Tibial artery (tissue), 4 donors: ENCODE data around the gene TUBAL3.

Experiments
- DNase-seq, 2 donors: peaks; one replicate each; pipeline ENCODE4 v3.0.0-alpha.2; 2019
- H3K27ac ChIP-seq, 2 donors: fragments of 200-600 bp; sonication (generic) in 1 of 2; 1 replicate in 1 of 2; 2 replicates in 1 of 2; pipeline ENCODE4 v1.5.1; 2018 to 2019; ENCODE audit warnings: mild to moderate bottlenecking in 1 of 2
- H3K27me3 ChIP-seq, 2 donors: fragments of 200-600 bp; sonication (generic) in 1 of 2; one replicate each; pipeline versions ENCODE4 v1.5.1 to v1.6.0; 2016 to 2019
- H3K36me3 ChIP-seq, 3 donors: fragments of 200-600 bp; sonication (generic) in 2 of 3; one replicate each; pipeline ENCODE4 v1.5.1; 2016 to 2019; ENCODE audit warnings: mild to moderate bottlenecking in 2 of 3
- H3K4me1 ChIP-seq, 4 donors: fragments of 200-600 bp; sonication (generic) in 2 of 4; 1 replicate in 3 of 4; 2 replicates in 1 of 4; pipeline ENCODE4 v1.5.1; 2016 to 2019
- H3K4me3 ChIP-seq, 2 donors: fragments of 200-600 bp; sonication (generic) in 1 of 2; 1 replicate in 1 of 2; 2 replicates in 1 of 2; pipeline ENCODE4 v1.5.1; 2018 to 2019; ENCODE audit warnings: mild to moderate bottlenecking in 2 of 2
- H3K9me3 ChIP-seq, 3 donors: fragments of 200-600 bp; sonication (generic) in 1 of 3; one replicate each; pipeline ENCODE4 v1.5.1; 2016 to 2019
- intact Hi-C: fragments of 100-400 bp; cut with DNase I; formaldehyde crosslinking; loops from one replicate; pipeline ENCODE4 v1.15.0; 2023; ENCODE audit warnings: low total_unique reads
- TF ChIP-seq, protein P1 (sequence below), 2 experiments: fragments of 200-600 bp in 1 of 2; fragments of 450-650 bp in 1 of 2; IDR thresholded peaks; one replicate each; pipeline ENCODE4 v1.5.1; 2017 to 2019; ENCODE audit warnings: antibody characterized with exemption in 2 of 2, mild to moderate bottlenecking in 1 of 2, moderate library complexity in 1 of 2

TUBAL3 gene

DNA sequence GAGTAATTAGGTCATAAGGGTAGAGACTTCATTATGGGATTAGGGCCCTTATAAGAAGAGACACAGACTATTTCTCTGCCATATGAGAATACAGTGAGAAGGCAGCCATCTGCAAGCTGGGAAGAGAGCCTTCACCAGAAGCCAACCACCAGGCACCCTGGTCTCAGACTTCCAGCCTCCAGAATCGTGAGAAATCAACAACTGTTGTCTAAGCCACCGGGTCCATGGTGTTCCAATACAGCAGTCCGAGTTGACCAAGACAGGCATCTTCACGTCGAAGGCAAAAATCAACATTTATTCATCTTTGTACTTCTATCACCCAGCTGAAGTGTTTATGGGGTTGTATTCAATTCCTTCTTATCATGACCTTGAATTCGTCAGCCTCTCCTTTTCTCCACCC, 5.3 kb downstream of the TUBAL3 start:
- Histone ChIP-seq H3K36me3 (no peaks in the 10 kb centered on the region), H3K4me1 (no peaks in the 10 kb centered on the region), H3K9me3 (no peaks in the 10 kb centered on the region), H3K27me3 (no peaks in the 10 kb centered on the region), H3K4me3 (no peak overlapping the region), H3K27ac (no peak overlapping the region)
- no peak for DNase-seq
- TF ChIP-seq, protein P1, sequence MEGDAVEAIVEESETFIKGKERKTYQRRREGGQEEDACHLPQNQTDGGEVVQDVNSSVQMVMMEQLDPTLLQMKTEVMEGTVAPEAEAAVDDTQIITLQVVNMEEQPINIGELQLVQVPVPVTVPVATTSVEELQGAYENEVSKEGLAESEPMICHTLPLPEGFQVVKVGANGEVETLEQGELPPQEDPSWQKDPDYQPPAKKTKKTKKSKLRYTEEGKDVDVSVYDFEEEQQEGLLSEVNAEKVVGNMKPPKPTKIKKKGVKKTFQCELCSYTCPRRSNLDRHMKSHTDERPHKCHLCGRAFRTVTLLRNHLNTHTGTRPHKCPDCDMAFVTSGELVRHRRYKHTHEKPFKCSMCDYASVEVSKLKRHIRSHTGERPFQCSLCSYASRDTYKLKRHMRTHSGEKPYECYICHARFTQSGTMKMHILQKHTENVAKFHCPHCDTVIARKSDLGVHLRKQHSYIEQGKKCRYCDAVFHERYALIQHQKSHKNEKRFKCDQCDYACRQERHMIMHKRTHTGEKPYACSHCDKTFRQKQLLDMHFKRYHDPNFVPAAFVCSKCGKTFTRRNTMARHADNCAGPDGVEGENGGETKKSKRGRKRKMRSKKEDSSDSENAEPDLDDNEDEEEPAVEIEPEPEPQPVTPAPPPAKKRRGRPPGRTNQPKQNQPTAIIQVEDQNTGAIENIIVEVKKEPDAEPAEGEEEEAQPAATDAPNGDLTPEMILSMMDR (IDR thresholded peaks at IDR 0.05) = no peak
- intact Hi-C loops = no loop called here

DNA sequence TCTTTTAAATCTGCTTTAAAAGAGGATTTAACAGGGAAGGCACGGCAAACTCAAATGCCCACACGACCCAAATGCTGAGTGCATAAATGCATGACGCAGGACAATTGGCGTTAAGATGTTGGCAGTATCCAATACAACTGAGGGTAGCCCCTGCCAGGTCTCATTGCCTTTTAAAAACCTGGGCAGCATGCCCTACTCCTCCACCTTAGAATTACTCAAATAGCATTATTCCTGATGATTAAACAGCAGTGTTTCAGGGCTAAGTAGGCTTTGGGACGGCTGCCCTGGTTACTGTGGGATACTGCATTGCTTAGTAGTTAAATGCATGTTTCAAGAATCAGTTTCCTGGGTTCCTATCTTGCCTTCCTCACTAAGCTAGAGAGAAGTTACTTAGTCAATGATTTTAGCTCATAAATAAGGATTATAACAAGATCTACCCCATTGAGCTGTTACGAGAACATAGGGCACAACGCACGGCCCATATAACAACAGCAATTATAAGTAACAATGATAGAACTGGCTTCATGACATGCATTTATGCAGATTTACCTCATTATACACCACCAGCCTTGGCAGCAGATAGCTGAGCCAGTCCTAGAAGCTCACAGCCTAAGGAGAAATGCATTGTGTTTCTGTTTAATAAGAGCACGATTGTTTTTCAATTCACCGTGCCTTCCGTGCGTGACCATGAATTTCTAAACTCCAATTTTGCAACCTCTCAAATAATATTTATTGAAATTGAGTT, 7.9 kb downstream of the TUBAL3 start:
- no peaks in the 10 kb centered on the region for H3K27me3 ChIP-seq
- intact Hi-C loops = no loop called here
- no peaks in the 10 kb centered on the region for H3K4me1 ChIP-seq
- no peak for DNase-seq
- no peak overlapping the region for H3K4me3 ChIP-seq
- H3K27ac ChIP-seq = no peak overlapping the region
- no peaks in the 10 kb centered on the region for H3K36me3 ChIP-seq
- TF ChIP-seq, protein P1 (IDR thresholded peaks at IDR 0.05) = no peak
- H3K9me3 ChIP-seq = no peaks in the 10 kb centered on the region

GRCh38 chr10:5395168-5395567, 9.5 kb downstream of the TUBAL3 start:
- no peaks in the 10 kb centered on the region for H3K27me3 ChIP-seq
- no peaks in the 10 kb centered on the region for H3K4me1 ChIP-seq
- DNase-seq = no peak
- intact Hi-C loops = no loop called here
- no peak overlapping the region for H3K27ac ChIP-seq
- H3K9me3 ChIP-seq = peaks cover 0 to 15% (median 8%) of the 10 kb centered on the region in 3 donors
- no peak overlapping the region for H3K4me3 ChIP-seq
- H3K36me3 ChIP-seq = no peaks in the 10 kb centered on the region
- TF ChIP-seq, protein P1 (IDR thresholded peaks at IDR 0.05) = no peak

DNA sequence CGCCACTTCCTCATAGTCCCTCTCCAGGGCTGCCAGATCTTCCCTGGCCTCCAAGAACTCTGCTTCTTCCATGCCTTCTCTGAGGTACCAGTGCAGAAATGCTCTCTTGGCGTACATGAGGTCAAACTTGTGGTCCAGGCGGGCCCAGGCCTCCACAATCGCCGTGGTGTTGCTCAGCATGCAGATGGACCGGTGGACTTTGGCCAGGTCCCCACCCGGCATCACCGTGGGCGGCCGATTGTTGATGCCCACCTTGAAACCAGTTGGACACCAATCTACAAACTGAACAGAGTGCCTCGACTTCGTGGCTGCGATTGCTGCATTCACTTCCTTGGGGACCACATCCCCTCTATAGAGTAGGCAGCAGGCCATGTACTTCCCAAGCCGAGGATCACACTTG, 11.1 kb downstream of the TUBAL3 start:
- H3K4me1 ChIP-seq = no peaks in the 10 kb centered on the region
- no peaks in the 10 kb centered on the region for H3K27me3 ChIP-seq
- H3K9me3 ChIP-seq = peaks cover 0 to 23% (median 8%) of the 10 kb centered on the region in 3 donors
- H3K4me3 ChIP-seq = no peak overlapping the region
- intact Hi-C loops = no loop called here
- TF ChIP-seq, protein P1 (IDR thresholded peaks at IDR 0.05) = no peak
- H3K36me3 ChIP-seq = no peaks in the 10 kb centered on the region
- no peak for DNase-seq
- H3K27ac ChIP-seq = no peak overlapping the region

DNA sequence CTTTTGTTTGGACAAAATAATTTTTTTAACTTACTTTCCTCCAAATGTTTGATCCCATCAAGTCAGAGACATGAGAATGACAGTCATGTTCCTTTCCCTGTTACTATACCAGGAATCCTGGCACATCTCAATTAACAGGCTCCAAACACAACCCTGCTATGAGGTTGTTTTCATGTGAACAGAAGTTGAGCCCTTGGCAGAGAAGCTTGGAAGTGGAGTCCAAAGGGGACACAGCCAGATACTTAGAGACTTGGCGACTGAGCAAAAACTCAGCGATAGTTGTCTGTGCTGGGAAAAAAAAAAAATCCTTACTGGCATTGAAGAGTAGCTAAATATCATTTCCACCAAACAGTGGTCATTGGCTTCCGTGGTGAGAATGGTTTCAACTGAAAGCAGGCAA, 12.8 kb downstream of the TUBAL3 start:
- Histone ChIP-seq H3K4me1 (no peaks in the 10 kb centered on the region), H3K27me3 (no peaks in the 10 kb centered on the region), H3K36me3 (no peaks in the 10 kb centered on the region), H3K4me3 (no peak overlapping the region), H3K9me3 (peaks cover 0 to 23% (median 8%) of the 10 kb centered on the region in 3 donors), H3K27ac (no peak overlapping the region)
- TF ChIP-seq, protein P1 (IDR thresholded peaks at IDR 0.05) = no peak
- intact Hi-C loops = no loop called here
- no peak for DNase-seq
